ENCODE results near the gene NKAIN2. TPM values are rescaled to one million over a fixed set of nuclear protein-coding genes. Genes with fewer than 3 reads are reported as not detected.

The NKAIN2 gene
- total RNA-seq, 4 donors from 2014 or later, result 0.11 to 1.0 (median 0.94) TPM; not detected in 1

- DNase-seq, result no peak
- Histone ChIP-seq H3K4me3 (replicated peaks in 1 of 3) (no peak overlapping the region), H3K27me3 (no peaks in the 10 kb centered on the region), H3K9me3 (no peaks in the 10 kb centered on the region), H3K4me1 (no peaks in the 10 kb centered on the region), H3K27ac (no peak overlapping the region), H3K36me3 (no peaks in the 10 kb centered on the region)
- 74 to 82% methylated on average over 3 of the region's 3 CpGs for WGBS, 2 donors
- TF ChIP-seq, protein P1, sequence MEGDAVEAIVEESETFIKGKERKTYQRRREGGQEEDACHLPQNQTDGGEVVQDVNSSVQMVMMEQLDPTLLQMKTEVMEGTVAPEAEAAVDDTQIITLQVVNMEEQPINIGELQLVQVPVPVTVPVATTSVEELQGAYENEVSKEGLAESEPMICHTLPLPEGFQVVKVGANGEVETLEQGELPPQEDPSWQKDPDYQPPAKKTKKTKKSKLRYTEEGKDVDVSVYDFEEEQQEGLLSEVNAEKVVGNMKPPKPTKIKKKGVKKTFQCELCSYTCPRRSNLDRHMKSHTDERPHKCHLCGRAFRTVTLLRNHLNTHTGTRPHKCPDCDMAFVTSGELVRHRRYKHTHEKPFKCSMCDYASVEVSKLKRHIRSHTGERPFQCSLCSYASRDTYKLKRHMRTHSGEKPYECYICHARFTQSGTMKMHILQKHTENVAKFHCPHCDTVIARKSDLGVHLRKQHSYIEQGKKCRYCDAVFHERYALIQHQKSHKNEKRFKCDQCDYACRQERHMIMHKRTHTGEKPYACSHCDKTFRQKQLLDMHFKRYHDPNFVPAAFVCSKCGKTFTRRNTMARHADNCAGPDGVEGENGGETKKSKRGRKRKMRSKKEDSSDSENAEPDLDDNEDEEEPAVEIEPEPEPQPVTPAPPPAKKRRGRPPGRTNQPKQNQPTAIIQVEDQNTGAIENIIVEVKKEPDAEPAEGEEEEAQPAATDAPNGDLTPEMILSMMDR (IDR thresholded peaks at IDR 0.05), result no peak
- TF ChIP-seq POLR2A (IDR thresholded peaks at IDR 0.05), result no peak
- intact Hi-C loops (cut with DNase I), result no loop called here
Measured at GRCh38 chr6:124064317-124065113, 260.9 kb downstream of the NKAIN2 start.

GRCh38 chr6:124066269-124066668 lies 262.6 kb downstream of the NKAIN2 start:
- Histone ChIP-seq H3K36me3 (no peaks in the 10 kb centered on the region), H3K27me3 (no peaks in the 10 kb centered on the region), H3K27ac (no peak overlapping the region), H3K9me3 (no peaks in the 10 kb centered on the region), H3K4me3 (replicated peaks in 1 of 3) (no peak overlapping the region), H3K4me1 (no peaks in the 10 kb centered on the region)
- TF ChIP-seq, protein P1 (IDR thresholded peaks at IDR 0.05), result no peak
- no peak for TF ChIP-seq POLR2A (IDR thresholded peaks at IDR 0.05)
- DNase-seq, result no peak
- intact Hi-C loops (cut with DNase I), result no loop called here

- H3K27me3 ChIP-seq, result no peaks in the 10 kb centered on the region
- TF ChIP-seq POLR2A (IDR thresholded peaks at IDR 0.05), result no peak
- TF ChIP-seq, protein P1 (IDR thresholded peaks at IDR 0.05), result no peak
- WGBS, 2 donors, result 76 to 79% methylated on average over 6 of the region's 6 CpGs
- no peak for DNase-seq
- no peaks in the 10 kb centered on the region for H3K36me3 ChIP-seq
- H3K27ac ChIP-seq, result no peak overlapping the region
- intact Hi-C loops (cut with DNase I), result no loop called here
- H3K9me3 ChIP-seq, result no peaks in the 10 kb centered on the region
- no peaks in the 10 kb centered on the region for H3K4me1 ChIP-seq
- no peak overlapping the region for H3K4me3 ChIP-seq (replicated peaks in 1 of 3)
Measured at GRCh38 chr6:124066946-124067552, 263.4 kb downstream of the NKAIN2 start.

DNA sequence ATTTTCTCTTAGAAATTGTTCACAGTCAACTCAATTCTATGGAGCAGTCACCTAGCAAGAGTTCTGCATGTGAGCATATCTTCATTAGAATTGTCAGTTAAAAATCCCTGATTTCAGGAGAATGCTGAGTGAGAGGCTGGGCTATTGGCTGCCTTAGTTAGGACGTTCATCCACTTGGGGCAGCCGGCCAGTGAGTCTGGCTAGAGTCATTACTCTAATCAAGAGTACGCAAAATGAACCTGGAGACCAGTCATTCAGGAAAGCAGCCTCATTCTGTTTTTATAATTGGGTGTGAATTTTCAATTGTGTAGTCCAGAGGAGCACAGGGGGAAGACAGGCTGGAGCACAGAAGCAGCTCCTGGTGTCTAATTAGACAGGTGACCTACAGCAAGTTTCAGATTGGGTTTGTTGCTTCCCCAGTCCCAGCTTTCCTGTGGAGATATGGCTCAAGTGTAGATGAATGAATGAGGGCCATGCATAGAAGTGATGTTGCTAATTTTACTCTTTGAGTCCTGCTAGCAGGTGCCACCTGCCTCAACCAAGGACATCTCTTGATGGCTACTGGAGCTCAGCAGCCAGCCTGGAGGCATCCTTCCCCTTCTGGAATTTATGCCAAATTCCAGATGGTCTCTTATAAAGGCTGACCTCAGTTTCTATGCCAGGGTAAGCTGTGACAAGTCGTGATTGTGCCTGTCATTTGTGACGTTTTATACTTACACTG lies 265.7 kb downstream of the NKAIN2 start:
- no peak for DNase-seq
- TF ChIP-seq, protein P1 (IDR thresholded peaks at IDR 0.05), result no peak
- no peak for TF ChIP-seq POLR2A (IDR thresholded peaks at IDR 0.05)
- Histone ChIP-seq H3K27me3 (no peaks in the 10 kb centered on the region), H3K4me1 (no peaks in the 10 kb centered on the region), H3K9me3 (no peaks in the 10 kb centered on the region), H3K27ac (no peak overlapping the region), H3K36me3 (no peaks in the 10 kb centered on the region), H3K4me3 (replicated peaks in 1 of 3) (no peak overlapping the region)
- intact Hi-C loops (cut with DNase I), result no loop called here
- WGBS, 2 donors, result 68 to 71% methylated on average over 5 of the region's 5 CpGs

- DNase-seq, result no peak
- Histone ChIP-seq H3K27me3 (no peaks in the 10 kb centered on the region), H3K27ac (no peak overlapping the region), H3K36me3 (no peaks in the 10 kb centered on the region), H3K4me3 (replicated peaks in 1 of 3) (no peak overlapping the region), H3K9me3 (no peaks in the 10 kb centered on the region), H3K4me1 (no peaks in the 10 kb centered on the region)
- 66 to 71% methylated on average over 6 of the region's 6 CpGs for WGBS, 2 donors
- intact Hi-C loops (cut with DNase I), result no loop called here
- TF ChIP-seq POLR2A (IDR thresholded peaks at IDR 0.05), result no peak
- TF ChIP-seq, protein P1 (IDR thresholded peaks at IDR 0.05), result no peak
Measured at GRCh38 chr6:124073021-124073420, 269.4 kb downstream of the NKAIN2 start.

Data from thyroid gland (tissue), 4 donors.